MCF 10A (cell line): ENCODE results near the gene TEX19. TPM values are rescaled to one million over a fixed set of nuclear protein-coding genes. Genes with fewer than 3 reads are reported as not detected.

ENCODE experiments used
- BruUV-seq: library from RNA; stranded (reverse); fragments of 400-500 nt; replicated peaks from 2 replicates; lab custom pipeline; 2021; lab: Mats Ljungman, UMichigan
- CTCF ChIA-PET: fragments of 300-600 bp; sonication (Branson Sonifier 250); formaldehyde crosslinking; extraction: SDS; loops from one replicate; lab custom pipeline; 2021; ENCODE audit warnings: antibody characterized with exemption, inconsistent platforms; lab: Yijun Ruan, JAX
- POLR2A ChIA-PET: fragments of 300-600, 350-650 bp; sonication (Branson Sonifier 250); formaldehyde crosslinking; extraction: SDS; loops from one replicate; lab custom pipeline; 2020; ENCODE audit warnings: antibody characterized with exemption, inconsistent platforms; lab: Yijun Ruan, JAX
- DNase-seq: peaks from one replicate; pipeline ENCODE4 v3.0.0-alpha.2; 2018; ENCODE audit not compliant: unreplicated experiment
- H3K27ac Mint-ChIP-seq: one replicate; pipeline ENCODE4 v1.8.0; 2022; ENCODE audit warnings: mild to moderate bottlenecking, low read depth, mixed read lengths; ENCODE audit not compliant: unreplicated experiment
- H3K27me3 Mint-ChIP-seq: one replicate; pipeline ENCODE4 v1.8.0; 2022; ENCODE audit warnings: mixed read lengths; ENCODE audit not compliant: insufficient read depth, unreplicated experiment
- H3K36me3 Mint-ChIP-seq: one replicate; pipeline ENCODE4 v1.8.0; 2022; ENCODE audit warnings: mild to moderate bottlenecking, moderate library complexity, mixed read lengths; ENCODE audit not compliant: insufficient read depth, unreplicated experiment
- H3K4me1 Mint-ChIP-seq: one replicate; pipeline ENCODE4 v1.8.0; 2022; ENCODE audit warnings: mixed read lengths; ENCODE audit not compliant: insufficient read depth, unreplicated experiment
- H3K4me3 Mint-ChIP-seq: one replicate; pipeline ENCODE4 v1.8.0; 2022; ENCODE audit warnings: mild to moderate bottlenecking, moderate library complexity, mixed read lengths; ENCODE audit not compliant: unreplicated experiment
- H3K9me3 Mint-ChIP-seq: one replicate; pipeline ENCODE4 v1.8.0; 2022; ENCODE audit warnings: mixed read lengths; ENCODE audit not compliant: unreplicated experiment
- intact Hi-C: fragments of 100-400 bp; cut with micrococcal nuclease; formaldehyde crosslinking; loops from 2 replicates; pipeline ENCODE4 v1.14.1; 2022
- total RNA-seq: library from RNA; stranded (reverse); gene quantifications from 2 replicates; pipeline ENCODE4 v1.2.3, GENCODE V29; 2022
- TF ChIP-seq, protein P1 (sequence below): fragments of 200-600 bp; IDR thresholded peaks from one replicate; pipeline ENCODE4 v1.8.0; 2022; ENCODE audit warnings: antibody characterized with exemption, mild to moderate bottlenecking; ENCODE audit not compliant: unreplicated experiment

The TEX19 gene
- total RNA-seq, 1 experiment from 2014 or later, result not detected

DNA sequence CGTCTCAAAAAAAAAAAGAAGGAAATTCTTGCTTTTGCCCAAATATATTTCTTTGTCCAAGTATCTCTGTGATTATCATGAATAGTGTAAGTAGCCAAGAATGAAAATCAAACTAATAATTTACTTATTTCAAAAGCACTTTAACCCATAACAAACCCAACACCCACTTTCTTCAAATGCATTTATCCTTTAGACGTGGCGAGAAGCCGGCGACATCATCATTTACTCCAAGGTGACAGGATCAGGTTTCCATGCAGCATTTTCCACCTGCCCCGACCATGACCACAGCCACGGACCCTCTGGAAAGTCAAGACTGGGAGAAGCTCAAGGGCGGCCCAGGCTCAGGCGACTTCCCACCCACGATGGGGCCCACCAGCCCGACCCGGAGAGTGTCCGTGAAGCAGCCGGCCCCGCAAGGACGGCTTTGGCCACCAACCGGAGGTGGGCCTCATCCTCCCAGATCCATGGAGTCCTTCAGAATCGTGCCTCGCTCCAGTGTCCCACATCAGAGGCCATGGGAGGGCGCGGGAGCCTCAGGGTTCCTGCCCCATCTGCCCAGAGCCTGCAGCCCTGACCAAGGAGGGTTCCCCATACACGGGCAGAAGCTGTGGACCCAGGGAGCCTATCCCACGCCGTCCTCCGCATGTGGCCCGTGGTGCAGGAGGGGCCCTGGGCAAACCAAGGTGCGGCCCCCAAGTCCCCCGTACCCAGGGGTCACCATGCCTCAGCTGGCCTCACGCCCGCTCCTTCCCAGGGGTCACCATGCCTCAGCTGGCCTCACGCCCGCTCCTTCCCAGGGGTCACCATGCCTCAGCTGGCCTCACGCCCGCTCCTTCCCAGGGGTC lies 31.2 kb downstream of the TEX19 start:
- Mint-ChIP-seq H3K27me3 (peaks cover 12% of the 10 kb centered on the region), H3K9me3 (no peaks in the 10 kb centered on the region), H3K27ac (no peak overlapping the region), H3K4me1 (peaks cover 9% of the 10 kb centered on the region), H3K36me3 (no peaks in the 10 kb centered on the region), H3K4me3 (no peak overlapping the region)
- intact Hi-C loops, result no loop called here
- no TSS peak for BruUV-seq
- TF ChIP-seq, protein P1, sequence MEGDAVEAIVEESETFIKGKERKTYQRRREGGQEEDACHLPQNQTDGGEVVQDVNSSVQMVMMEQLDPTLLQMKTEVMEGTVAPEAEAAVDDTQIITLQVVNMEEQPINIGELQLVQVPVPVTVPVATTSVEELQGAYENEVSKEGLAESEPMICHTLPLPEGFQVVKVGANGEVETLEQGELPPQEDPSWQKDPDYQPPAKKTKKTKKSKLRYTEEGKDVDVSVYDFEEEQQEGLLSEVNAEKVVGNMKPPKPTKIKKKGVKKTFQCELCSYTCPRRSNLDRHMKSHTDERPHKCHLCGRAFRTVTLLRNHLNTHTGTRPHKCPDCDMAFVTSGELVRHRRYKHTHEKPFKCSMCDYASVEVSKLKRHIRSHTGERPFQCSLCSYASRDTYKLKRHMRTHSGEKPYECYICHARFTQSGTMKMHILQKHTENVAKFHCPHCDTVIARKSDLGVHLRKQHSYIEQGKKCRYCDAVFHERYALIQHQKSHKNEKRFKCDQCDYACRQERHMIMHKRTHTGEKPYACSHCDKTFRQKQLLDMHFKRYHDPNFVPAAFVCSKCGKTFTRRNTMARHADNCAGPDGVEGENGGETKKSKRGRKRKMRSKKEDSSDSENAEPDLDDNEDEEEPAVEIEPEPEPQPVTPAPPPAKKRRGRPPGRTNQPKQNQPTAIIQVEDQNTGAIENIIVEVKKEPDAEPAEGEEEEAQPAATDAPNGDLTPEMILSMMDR, result no peak
- DNase-seq, result no peak
- CTCF ChIA-PET, result interaction anchor here (0.7 to 1.1 kb wide), 3 partner anchors 21 to 41 kb away, joined by 3 to 4 read pairs (median 3); no protein-coding TSS in a partner anchor
- POLR2A ChIA-PET, result no interaction called here

DNA sequence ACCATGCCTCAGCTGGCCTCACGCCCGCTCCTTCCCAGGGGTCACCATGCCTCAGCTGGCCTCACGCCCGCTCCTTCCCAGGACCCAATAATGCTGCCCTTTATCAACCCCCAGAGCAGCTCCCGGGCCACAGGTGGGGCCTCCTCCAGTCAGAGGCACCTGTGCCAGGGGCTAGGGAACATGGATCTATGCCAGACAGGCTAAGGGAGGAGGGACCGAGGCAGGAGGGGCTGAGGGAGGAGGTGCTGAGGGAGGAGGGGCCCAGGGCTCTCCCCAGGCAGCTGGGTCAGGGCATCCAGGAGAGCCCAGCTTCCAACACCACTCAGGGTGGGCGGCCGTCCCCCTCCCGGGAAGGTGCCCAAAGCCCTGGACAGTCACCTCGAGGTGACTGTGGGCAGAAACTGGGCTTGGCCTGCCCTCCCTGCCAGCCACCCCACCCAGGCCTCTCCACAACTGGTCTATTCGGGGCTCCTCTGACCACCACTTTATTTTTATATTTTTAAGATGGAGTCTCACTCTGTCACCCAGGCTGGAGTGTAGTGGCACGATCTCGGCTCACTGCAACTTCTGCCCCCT lies 31.9 kb downstream of the TEX19 start:
- no peak overlapping the region for H3K4me3 Mint-ChIP-seq
- no peaks in the 10 kb centered on the region for H3K36me3 Mint-ChIP-seq
- ChIA-PET POLR2A (no interaction called here), CTCF (interaction anchor here (1.0 kb wide), 1 partner anchor 40 kb away, joined by 3 read pairs; no protein-coding TSS in a partner anchor)
- H3K9me3 Mint-ChIP-seq, result no peaks in the 10 kb centered on the region
- no peak for DNase-seq
- intact Hi-C loops, result no loop called here
- H3K27me3 Mint-ChIP-seq, result peaks cover 12% of the 10 kb centered on the region
- TF ChIP-seq, protein P1, result no peak
- no peak overlapping the region for H3K27ac Mint-ChIP-seq
- peaks cover 9% of the 10 kb centered on the region for H3K4me1 Mint-ChIP-seq
- BruUV-seq, result no TSS peak

DNA sequence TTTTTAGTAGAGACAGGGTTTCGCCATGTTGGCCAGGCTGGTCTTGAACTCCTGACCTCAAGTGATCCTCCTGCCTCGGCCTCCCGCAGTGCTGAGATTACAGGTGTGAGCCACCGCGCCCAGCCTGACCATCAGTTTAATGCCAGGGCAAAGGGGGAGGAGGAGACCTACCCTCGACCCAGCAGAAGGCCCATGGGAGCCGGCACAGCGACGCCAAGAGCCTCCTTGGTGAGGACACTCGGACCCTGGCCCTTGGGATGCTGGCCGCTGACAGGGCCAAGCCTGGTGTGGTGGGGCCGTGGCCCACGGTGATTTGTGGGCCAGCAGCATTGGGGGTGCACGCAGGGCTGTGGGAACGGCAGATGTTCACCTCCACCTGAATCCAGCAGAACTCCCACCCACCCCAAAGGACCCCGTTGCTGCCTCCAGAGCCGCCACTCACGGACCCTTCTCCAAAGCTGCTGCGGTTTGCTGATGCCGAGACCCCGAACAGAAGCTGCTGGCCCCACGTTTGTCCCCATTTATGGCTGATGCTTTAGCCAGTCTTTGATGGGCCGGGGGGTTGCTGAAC lies 32.5 kb downstream of the TEX19 start:
- H3K36me3 Mint-ChIP-seq, result no peaks in the 10 kb centered on the region
- TF ChIP-seq, protein P1, result no peak
- DNase-seq, result no peak
- H3K4me1 Mint-ChIP-seq, result peaks cover 15% of the 10 kb centered on the region
- intact Hi-C loops, result no loop called here
- H3K27ac Mint-ChIP-seq, result no peak overlapping the region
- H3K9me3 Mint-ChIP-seq, result no peaks in the 10 kb centered on the region
- H3K27me3 Mint-ChIP-seq, result peaks cover 12% of the 10 kb centered on the region
- ChIA-PET POLR2A (no interaction called here), CTCF (interaction anchor here (1.0 kb wide), 1 partner anchor 40 kb away, joined by 3 read pairs; no protein-coding TSS in a partner anchor)
- H3K4me3 Mint-ChIP-seq, result no peak overlapping the region
- BruUV-seq, result no TSS peak
